Left ventricle myocardium superior (tissue), 1 donor: Measurements from ENCODE around the gene ARHGEF9. TPM values are rescaled to one million over a fixed set of nuclear protein-coding genes. Genes with fewer than 3 reads are reported as not detected.

Experiments used
- ATAC-seq: fragments of 200-7000 bp; cut with Tn5 transposase; one replicate; pipeline ENCODE4 v1.9.1; 2020; ENCODE audit warnings: mild to moderate bottlenecking, moderate library complexity
- DNase-seq: peaks from one replicate; pipeline ENCODE4 v3.0.0-alpha.2; 2020
- intact Hi-C: fragments of 100-400 bp; cut with micrococcal nuclease; formaldehyde crosslinking; loops from one replicate; pipeline ENCODE4 v1.11.0; 2022
- total RNA-seq: library from RNA; stranded (reverse); fragmentation: NEBNext Ultra II Directional; extraction: Animal tissue kit (Norgen Biotek cat#: 25700); gene quantifications from one replicate; pipeline ENCODE4 v1.2.1, GENCODE V29; 2021
- donor health status: DM: no; HTN: yes; CAD: no; lungs with severe emphysema.

ARHGEF9 gene
- total RNA-seq, 1 donor from 2014 or later: 37.5 TPM

- intact Hi-C loops: no loop called here
- DNase-seq (no peak), ATAC-seq (no peak)
Measured at GRCh38 chrX:63751481-63751880, 33.5 kb downstream of the ARHGEF9 start.

DNA sequence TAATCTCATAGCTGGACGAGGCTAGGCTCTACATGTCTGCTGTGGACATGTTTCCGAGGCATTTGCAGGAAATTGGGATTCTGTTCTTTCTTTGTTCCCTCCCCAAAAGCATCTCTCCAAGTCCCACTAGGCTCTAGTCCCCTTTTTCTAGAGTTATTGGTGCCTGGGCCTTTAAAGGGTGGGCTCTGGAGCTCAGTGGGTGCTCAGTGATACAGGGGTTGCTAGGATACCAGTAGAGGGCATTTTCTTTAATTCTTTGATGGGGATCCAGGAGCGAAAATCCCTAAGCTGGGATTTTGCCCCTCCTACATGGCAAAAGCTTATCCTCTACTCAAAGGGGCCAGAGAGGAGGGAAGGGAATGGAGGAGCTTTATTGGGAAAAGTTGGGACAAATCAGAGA, 34.2 kb downstream of the ARHGEF9 start:
- intact Hi-C loops: no loop called here
- no peak for ATAC-seq
- DNase-seq: no peak

DNA sequence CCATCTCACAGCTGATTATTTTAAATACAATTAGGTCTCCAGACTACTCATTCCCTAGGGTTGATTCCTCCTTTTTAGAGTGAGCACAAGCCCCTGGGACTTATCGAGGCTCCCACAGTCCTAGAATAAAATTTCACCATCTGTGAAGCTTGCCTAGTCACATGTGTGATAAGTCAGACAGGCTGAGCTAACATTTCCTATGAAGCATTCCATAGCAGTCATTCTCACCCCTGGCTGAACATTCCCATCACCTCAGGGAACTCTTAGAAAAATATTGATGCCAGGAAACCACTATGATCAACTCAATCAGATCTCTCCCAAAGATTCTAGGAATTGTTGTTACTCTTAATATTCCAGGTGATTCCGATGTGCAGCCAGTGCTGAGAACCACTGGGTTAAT, 37.7 kb downstream of the ARHGEF9 start:
- intact Hi-C loops: no loop called here
- no peak for DNase-seq
- ATAC-seq: peak; percentile 86

DNA sequence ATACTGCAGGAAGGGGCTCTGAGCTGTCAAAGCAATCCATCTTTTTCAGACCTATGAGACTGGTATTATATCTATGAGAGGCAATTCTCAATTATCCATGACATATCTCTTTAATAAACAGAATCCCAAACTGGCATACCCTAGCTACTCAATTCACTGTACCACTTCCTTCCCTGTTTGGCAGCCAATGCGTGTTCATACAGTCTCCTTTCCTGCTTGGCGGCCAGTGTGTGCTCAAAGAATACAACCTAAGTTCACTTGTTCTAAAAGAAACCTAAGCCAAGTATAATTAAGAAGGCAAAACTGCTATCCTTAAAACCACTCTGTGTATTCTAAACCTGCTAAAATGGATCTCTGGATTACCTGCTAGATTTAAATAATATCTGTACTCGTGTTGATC, 38.3 kb downstream of the ARHGEF9 start:
- ATAC-seq: peak; percentile 61
- intact Hi-C loops: no loop called here

GRCh38 chrX:63746278-63746677, 38.7 kb downstream of the ARHGEF9 start:
- no peak for DNase-seq
- ATAC-seq: no peak
- intact Hi-C loops: no loop called here

More for the DNA sequence above, 38.3 kb downstream of the ARHGEF9 start:
- DNase-seq: no peak

DNA sequence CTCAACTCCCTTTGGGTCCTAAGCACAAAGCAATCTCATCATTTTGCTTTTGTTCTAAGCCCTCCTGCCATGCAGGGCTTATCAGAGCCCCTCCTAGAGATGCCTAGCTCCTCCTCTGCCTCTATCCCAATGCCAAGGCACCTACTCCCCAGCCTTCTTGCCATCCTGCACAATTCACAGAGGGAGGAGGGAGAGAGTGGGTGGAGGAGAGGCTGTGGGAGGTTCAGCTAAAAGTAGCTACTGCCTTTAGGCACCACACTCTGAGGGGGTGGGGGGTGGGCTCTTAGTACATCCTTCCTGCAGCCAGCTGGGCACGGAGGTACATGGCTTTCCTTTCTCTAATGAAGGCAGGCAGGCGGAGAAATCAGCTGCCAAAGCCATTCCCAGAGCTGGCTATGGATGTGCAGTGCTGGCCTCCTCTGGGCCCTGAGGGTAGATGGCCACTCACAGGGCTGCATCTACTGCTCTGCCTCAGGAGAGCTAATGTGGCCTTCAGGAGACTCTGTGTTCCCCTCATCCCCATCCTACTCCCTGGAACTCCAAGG, 40.1 kb downstream of the ARHGEF9 start:
- ATAC-seq (no peak), DNase-seq (no peak)
- intact Hi-C loops: no loop called here

- intact Hi-C loops: no loop called here
- ATAC-seq: no peak
- no peak for DNase-seq
Measured at GRCh38 chrX:63743596-63743995, 41.4 kb downstream of the ARHGEF9 start.

- intact Hi-C loops: no loop called here
- DNase-seq (no peak), ATAC-seq (no peak)
Measured at GRCh38 chrX:63740382-63740781, 44.6 kb downstream of the ARHGEF9 start.

DNA sequence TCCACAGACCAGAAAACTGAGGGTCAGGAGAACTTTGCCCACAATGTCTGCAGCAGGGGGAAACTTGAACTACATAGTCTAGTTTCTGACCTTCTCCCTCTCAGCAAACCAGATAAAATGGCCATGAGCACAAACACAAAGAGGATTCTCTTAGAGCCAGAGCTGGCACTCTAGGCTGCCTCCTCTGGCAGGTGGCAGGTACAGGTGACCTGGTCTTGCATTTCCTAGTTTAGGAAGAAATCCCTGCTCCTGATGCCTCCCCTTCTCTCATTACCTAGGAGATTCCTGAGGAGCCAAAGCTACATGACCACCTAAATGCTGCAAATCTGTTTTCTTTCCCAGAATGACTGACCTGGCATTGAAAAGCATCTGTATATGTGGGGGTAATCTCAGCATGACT, 45.1 kb downstream of the ARHGEF9 start:
- intact Hi-C loops: no loop called here
- DNase-seq (no peak), ATAC-seq (no peak)

GRCh38 chrX:63738696-63739095, 46.3 kb downstream of the ARHGEF9 start:
- ATAC-seq (no peak), DNase-seq (no peak)
- intact Hi-C loops: no loop called here

DNA sequence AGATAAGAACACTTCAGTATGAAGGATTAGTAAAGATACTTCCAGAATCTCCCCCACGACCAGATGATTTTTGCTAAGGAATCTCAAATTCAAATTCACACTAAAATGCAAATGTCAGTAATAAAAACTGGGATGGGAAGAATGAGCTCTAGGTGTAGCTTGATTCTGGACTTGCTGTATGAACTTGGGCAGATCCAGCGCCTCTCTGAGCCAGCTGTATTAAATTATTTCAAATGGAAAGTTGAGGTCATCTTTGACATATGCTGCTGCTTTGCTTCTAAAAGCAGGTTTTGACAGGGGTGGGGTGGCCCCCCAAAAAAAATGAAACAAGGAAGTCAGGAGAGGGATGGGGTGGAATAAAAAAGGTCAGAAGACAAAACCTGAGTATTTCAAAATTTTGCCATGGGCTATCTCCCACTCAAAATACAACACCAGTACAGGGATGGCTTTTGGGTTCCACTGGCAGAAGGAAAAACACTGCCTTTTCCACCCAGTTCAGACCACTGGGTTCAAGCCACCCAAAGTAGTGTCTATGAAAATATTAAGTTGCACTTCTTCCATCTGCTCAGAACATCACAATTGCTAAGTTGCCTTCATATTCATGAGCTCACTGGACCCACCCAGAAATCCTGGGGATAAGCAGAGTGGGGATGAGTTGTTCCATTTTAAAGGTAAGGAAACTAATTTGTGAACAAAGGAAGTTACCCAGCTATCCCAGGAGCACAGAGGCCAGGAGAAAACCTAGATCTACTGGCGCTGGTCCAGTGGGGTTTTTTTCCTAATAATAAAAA, 47.7 kb downstream of the ARHGEF9 start:
- ATAC-seq: no peak
- DNase-seq: no peak
- intact Hi-C loops: no loop called here

DNA sequence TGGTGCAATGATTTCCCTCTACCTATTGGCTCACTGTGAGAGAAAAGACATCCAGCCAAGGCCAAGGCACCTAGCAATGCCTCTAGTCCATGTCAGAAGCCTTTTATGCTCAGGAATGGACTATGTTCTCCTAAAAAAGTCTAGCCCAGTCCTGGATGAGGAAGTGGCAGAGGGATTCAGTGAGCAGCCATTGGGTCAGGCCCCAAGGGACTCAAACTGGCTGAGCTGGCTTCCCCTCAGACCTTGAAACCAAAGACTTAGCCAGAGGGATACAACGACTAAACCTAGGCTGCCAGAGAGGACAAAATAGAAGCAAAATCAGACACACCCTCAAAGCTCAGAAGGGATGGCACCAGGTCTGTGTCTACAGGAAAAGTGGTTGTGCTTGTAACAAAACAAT, 49.1 kb downstream of the ARHGEF9 start:
- intact Hi-C loops: no loop called here
- no peak for DNase-seq
- no peak for ATAC-seq

DNA sequence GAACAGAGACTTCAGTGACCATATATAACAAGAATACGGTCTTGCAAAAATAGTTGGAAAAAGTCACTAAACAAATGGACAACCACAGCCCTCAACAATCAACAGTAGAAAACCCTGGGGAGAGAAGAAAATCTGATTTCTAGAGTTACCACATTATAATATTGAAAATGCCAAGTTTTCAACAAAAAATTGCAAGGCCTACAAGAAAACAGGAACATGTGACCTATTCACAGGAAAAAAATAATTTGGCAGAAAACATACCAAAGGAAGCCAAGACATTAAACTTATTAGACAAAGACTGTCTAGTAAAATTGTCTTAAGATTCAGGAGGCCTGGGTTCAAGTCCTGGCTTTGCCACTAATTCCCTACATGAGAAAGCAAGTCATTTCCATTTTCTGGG, 64.7 kb downstream of the ARHGEF9 start:
- ATAC-seq (no peak), DNase-seq (no peak)
- intact Hi-C loops: no loop called here

GRCh38 chrX:63719633-63720032, 65.4 kb downstream of the ARHGEF9 start:
- peak; percentile 76 for ATAC-seq

DNA sequence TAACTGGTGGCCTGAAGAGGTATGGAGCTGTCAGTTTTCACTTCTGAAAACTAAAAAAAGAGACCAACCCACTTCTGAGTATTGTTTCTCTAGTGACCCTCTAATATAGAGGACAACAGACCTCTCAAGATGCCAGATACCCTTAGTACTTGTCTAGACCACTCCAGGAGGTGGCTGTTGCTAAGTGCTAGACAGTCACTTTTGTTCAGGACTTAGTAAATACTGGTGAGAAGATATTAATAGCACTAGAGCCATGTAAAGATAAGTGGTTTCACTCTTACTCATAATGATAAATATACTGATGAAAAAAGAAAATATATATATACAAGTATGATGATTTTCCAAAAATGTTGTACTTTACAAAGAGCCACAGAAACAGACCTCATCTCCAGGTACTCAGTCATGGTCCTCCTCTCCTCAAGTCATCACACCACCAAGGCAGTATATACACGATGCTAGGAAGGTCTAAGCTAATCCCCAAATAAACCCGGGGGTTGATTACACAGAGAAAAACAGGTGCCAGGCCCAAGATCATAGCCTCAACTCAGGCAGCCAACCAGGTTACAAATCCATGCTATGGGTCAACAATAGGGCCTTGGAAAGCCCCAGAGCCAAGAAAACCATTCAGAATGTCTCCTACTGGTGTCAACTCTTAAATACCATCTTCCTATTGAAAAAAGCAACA, 66.9 kb downstream of the ARHGEF9 start:
- intact Hi-C loops: no loop called here
- DNase-seq (no peak), ATAC-seq (peak; percentile 52)

More at GRCh38 chrX:63719633-63720032, 65.4 kb downstream of the ARHGEF9 start:
- DNase-seq: no peak
- intact Hi-C loops: no loop called here

- ATAC-seq (peak; percentile 93), DNase-seq (peak; percentile 35)
- intact Hi-C loops: no loop called here
Measured at GRCh38 chrX:63713526-63713925, 71.5 kb downstream of the ARHGEF9 start.

DNA sequence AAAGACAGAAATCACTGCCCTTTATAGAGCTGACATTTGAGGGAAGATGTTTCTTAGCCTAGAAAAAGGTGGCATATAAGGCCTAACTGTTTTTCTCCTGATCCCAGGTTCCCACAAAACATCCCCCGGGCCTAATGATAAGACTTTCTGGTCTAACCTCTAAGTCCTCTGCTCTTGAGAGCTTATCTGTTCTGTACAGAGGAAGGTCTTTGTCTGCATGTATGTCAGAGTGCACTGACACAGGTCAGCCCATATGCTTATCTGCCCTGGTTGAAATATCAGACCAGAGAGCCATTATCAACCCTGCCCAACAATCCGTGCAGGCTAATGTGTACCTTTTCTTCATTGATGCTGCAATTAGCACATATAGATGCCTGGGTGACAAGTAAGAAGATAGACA, 76.2 kb downstream of the ARHGEF9 start:
- intact Hi-C loops: no loop called here
- DNase-seq (no peak), ATAC-seq (no peak)

DNA sequence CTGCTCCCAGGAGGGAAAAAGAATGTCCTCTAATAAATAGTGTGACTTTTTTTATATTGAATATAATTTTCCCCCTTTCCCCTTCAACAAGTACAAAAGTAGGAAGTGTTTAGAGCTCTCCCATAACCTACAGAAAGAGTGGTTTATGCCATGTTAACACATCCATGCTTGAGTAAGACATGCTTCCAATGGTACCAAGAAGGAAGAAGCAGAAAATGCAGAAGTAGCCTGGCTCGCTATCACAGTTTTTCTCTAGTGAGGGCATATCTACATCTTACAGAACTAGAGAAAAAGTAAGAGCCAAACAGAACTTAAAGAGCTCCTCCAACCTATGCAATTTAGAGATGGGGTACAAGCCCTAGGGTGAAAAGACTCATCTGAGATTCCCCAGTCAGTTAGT, 82.5 kb downstream of the ARHGEF9 start:
- DNase-seq: no peak
- intact Hi-C loops: no loop called here
- ATAC-seq: no peak

- DNase-seq (no peak), ATAC-seq (peak; percentile 47)
- intact Hi-C loops: no loop called here
Measured at GRCh38 chrX:63686878-63687714, 97.9 kb downstream of the ARHGEF9 start.

- ATAC-seq: no peak
- no peak for DNase-seq
- intact Hi-C loops: no loop called here
Measured at GRCh38 chrX:63680423-63680822, 104.6 kb downstream of the ARHGEF9 start.
